H9 (cell line): ENCODE data around the gene GFY. TPM values are rescaled to one million over a fixed set of nuclear protein-coding genes. Genes with fewer than 3 reads are reported as not detected.

Source experiments
- DNase-seq: peaks from one replicate; pipeline ENCODE4 v3.0.0-alpha.2; 2017
- H2AFZ ChIP-seq: one replicate; pipeline ENCODE4 v1.6.1; 2013; ENCODE audit warnings: mild to moderate bottlenecking, low read length, control low read depth, moderate library complexity
- H2AK5ac ChIP-seq: 2 replicates; pipeline ENCODE4 v1.6.1; 2013; ENCODE audit warnings: low read length, control low read depth, mixed read lengths; ENCODE audit not compliant: insufficient read length
- H2BK120ac ChIP-seq: one replicate; pipeline ENCODE4 v1.6.1; 2013; ENCODE audit warnings: low read depth, mild to moderate bottlenecking, low read length, control low read depth, inconsistent platforms; ENCODE audit not compliant: poor library complexity, severe bottlenecking
- H2BK12ac ChIP-seq: 2 replicates; pipeline ENCODE4 v1.6.1; 2013; ENCODE audit warnings: low read length, control low read depth, mixed read lengths, low read depth; ENCODE audit not compliant: insufficient read length
- H2BK15ac ChIP-seq: 2 replicates; pipeline ENCODE4 v1.6.1; 2013; ENCODE audit warnings: low read depth, low read length, control low read depth
- H2BK20ac ChIP-seq: one replicate; pipeline ENCODE4 v1.6.1; 2013; ENCODE audit warnings: low read depth, mild to moderate bottlenecking, low read length, control low read depth, inconsistent platforms; ENCODE audit not compliant: poor library complexity, severe bottlenecking
- H2BK5ac ChIP-seq: 2 replicates; pipeline ENCODE4 v1.6.1; 2013; ENCODE audit warnings: low read length, control low read depth, mixed read lengths; ENCODE audit not compliant: insufficient read length
- H3K14ac ChIP-seq: 2 replicates; pipeline ENCODE4 v1.6.1; 2013; ENCODE audit warnings: low read length, control low read depth; ENCODE audit not compliant: insufficient read depth
- H3K18ac ChIP-seq: 2 replicates; pipeline ENCODE4 v1.6.1; 2013; ENCODE audit warnings: low read depth, mild to moderate bottlenecking, mixed read lengths, low read length, control low read depth; ENCODE audit not compliant: insufficient read length
- H3K23ac ChIP-seq: 2 replicates; pipeline ENCODE4 v1.6.1; 2013; ENCODE audit warnings: low read length, control low read depth, mixed read lengths, low read depth; ENCODE audit not compliant: insufficient read length
- H3K23me2 ChIP-seq: 2 replicates; pipeline ENCODE4 v1.6.1; 2013; ENCODE audit warnings: low read depth, mild to moderate bottlenecking, mixed read lengths, low read length, control low read depth; ENCODE audit not compliant: insufficient read length, poor library complexity, severe bottlenecking
- H3K27ac ChIP-seq: 2 replicates; pipeline ENCODE4 v1.5.1; 2013; ENCODE audit warnings: low read length, control low read depth, mixed read lengths, low read depth; ENCODE audit not compliant: insufficient read length
- H3K27me3 ChIP-seq: 2 replicates; pipeline ENCODE4 v1.6.1; 2013; ENCODE audit warnings: low read length, control low read depth, inconsistent platforms; ENCODE audit not compliant: insufficient read depth
- H3K4ac ChIP-seq: 2 replicates; pipeline ENCODE4 v1.6.1; 2013; ENCODE audit warnings: low read depth, mild to moderate bottlenecking, control low read depth, inconsistent platforms, low read length, moderate library complexity
- H3K4me1 ChIP-seq: 2 replicates; pipeline ENCODE4 v1.6.1; 2013; ENCODE audit warnings: low read length, control low read depth, inconsistent platforms; ENCODE audit not compliant: insufficient read depth
- H3K4me2 ChIP-seq: 2 replicates; pipeline ENCODE4 v1.6.1; 2013; ENCODE audit warnings: low read length, control low read depth, mixed read lengths; ENCODE audit not compliant: insufficient read length, insufficient read depth
- H3K56ac ChIP-seq: 2 replicates; pipeline ENCODE4 v1.6.1; 2013; ENCODE audit warnings: low read depth, mild to moderate bottlenecking, mixed read lengths, low read length, control low read depth; ENCODE audit not compliant: insufficient read length
- H3K79me1 ChIP-seq: 2 replicates; pipeline ENCODE4 v1.6.1; 2013; ENCODE audit warnings: low read depth, mild to moderate bottlenecking, moderate library complexity, low read length, control low read depth, inconsistent platforms; ENCODE audit not compliant: insufficient read depth, poor library complexity, severe bottlenecking
- H3K79me2 ChIP-seq: 2 replicates; pipeline ENCODE4 v1.6.1; 2013; ENCODE audit warnings: low read length, control low read depth, inconsistent platforms; ENCODE audit not compliant: insufficient read depth
- H3K9ac ChIP-seq: 2 replicates; pipeline ENCODE4 v1.6.1; 2013; ENCODE audit warnings: low read length, control low read depth, mixed read lengths; ENCODE audit not compliant: insufficient read length; ENCODE audit errors: extremely low read depth
- H3K9me3 ChIP-seq: one replicate; pipeline ENCODE4 v1.6.1; 2013; ENCODE audit warnings: low read depth, low read length, inconsistent platforms; ENCODE audit not compliant: control insufficient read depth
- H3T11ph ChIP-seq: one replicate; pipeline ENCODE4 v1.6.1; 2013; ENCODE audit warnings: mild to moderate bottlenecking, low read length, control low read depth, inconsistent platforms
- H4K20me1 ChIP-seq: one replicate; pipeline ENCODE4 v1.6.1; 2013; ENCODE audit not compliant: control insufficient read depth, insufficient read length, insufficient read depth
- H4K5ac ChIP-seq: 2 replicates; pipeline ENCODE4 v1.6.1; 2013; ENCODE audit warnings: low read depth, mild to moderate bottlenecking, mixed read lengths, low read length, control low read depth; ENCODE audit not compliant: insufficient read length
- H4K8ac ChIP-seq: replicated peaks from 2 replicates; pipeline ENCODE4 v1.6.1; 2013; ENCODE audit warnings: low read length, control low read depth, mixed read lengths, low read depth; ENCODE audit not compliant: insufficient read length
- H4K91ac ChIP-seq: 2 replicates; pipeline ENCODE4 v1.6.1; 2013; ENCODE audit warnings: low read depth, mild to moderate bottlenecking, moderate library complexity, mixed read lengths, low read length, control low read depth; ENCODE audit not compliant: insufficient read length
- H3K27ac Mint-ChIP-seq, 3 experiments: 2 replicates in 2 of 3; 3 replicates in 1 of 3; pipeline ENCODE4 v1.8.0; 2020 to 2021; ENCODE audit warnings: mixed read lengths in 3 of 3, mild to moderate bottlenecking in 1 of 3, moderate library complexity in 1 of 3
- H3K27me3 Mint-ChIP-seq: 2 replicates; pipeline ENCODE4 v1.8.0; 2021; ENCODE audit warnings: low read depth, mild to moderate bottlenecking, moderate library complexity, mixed read lengths
- H3K36me3 Mint-ChIP-seq, 3 experiments: 2 replicates in 2 of 3; 3 replicates in 1 of 3; pipeline ENCODE4 v1.8.0; 2020 to 2021; ENCODE audit warnings: low read depth in 3 of 3, mixed read lengths in 3 of 3; ENCODE audit not compliant: insufficient read depth in 1 of 3
- H3K4me1 Mint-ChIP-seq, 2 experiments: 2 replicates each; pipeline ENCODE4 v1.8.0; 2020; ENCODE audit warnings: mixed read lengths in 2 of 2
- H3K4me3 Mint-ChIP-seq, 2 experiments: 2 replicates in 1 of 2; 3 replicates in 1 of 2; pipeline ENCODE4 v1.8.0; 2020 to 2021; ENCODE audit warnings: mild to moderate bottlenecking in 2 of 2, mixed read lengths in 2 of 2, moderate library complexity in 1 of 2
- H3K9me3 Mint-ChIP-seq, 2 experiments: 2 replicates in 1 of 2; 3 replicates in 1 of 2; pipeline ENCODE4 v1.8.0; 2020; ENCODE audit warnings: mild to moderate bottlenecking in 2 of 2, mixed read lengths in 2 of 2, moderate library complexity in 1 of 2
- CTCF ChIP-seq: fragments of 200-600 bp; sonication (generic); conservative IDR thresholded peaks from 3 replicates; pipeline ENCODE4 v1.8.0; 2021; ENCODE audit warnings: antibody characterized with exemption, mild to moderate bottlenecking
- WGBS: extraction: QIAGEN DNeasy Blood & Tissue Kit; methylation state at CpG from one replicate; pipeline ENCODE4 v1.1.7; 2013; ENCODE audit warnings: missing lambda C conversion rate, low lambda C conversion rate, mixed read lengths; ENCODE audit not compliant: insufficient read length; ENCODE audit errors: extremely low coverage; 5-methylcytosine and 5-hydroxymethylcytosine counted together
- total RNA-seq: library from RNA; stranded (reverse); gene quantifications from 2 replicates; pipeline ENCODE4 v1.2.1, GENCODE V29; 2021

The GFY gene
- total RNA-seq, 1 experiment from 2014 or later, result 1.3 TPM

- Histone ChIP-seq H3K9ac (no peak overlapping the region), H4K91ac (no peak overlapping the region), H2AK5ac (no peak overlapping the region), H3K23ac (no peak overlapping the region), H3K27ac (no peak overlapping the region), H3K14ac (no peak overlapping the region), H4K5ac (no peak overlapping the region), H3K9me3 (no peaks in the 10 kb centered on the region), H2BK5ac (no peak overlapping the region), H3K56ac (no peak overlapping the region), H2BK12ac (no peak overlapping the region), H2BK120ac (no peak overlapping the region), H3K4me1 (no peaks in the 10 kb centered on the region; the same call in none of the 2 replicates), H3K79me1 (no peaks in the 10 kb centered on the region), H3K79me2 (no peaks in the 10 kb centered on the region), H4K8ac (no peak overlapping the region), H3K18ac (no peak overlapping the region), H2BK20ac (no peak overlapping the region), H3K4ac (no peak overlapping the region), H3K27me3 (peaks cover 8% of the 10 kb centered on the region; the same call in 1 of the 2 replicates), H2AFZ (no peak overlapping the region), H4K20me1 (no peaks in the 10 kb centered on the region), H3T11ph (no peak overlapping the region), H3K4me2 (no peak overlapping the region), H2BK15ac (no peak overlapping the region), H3K23me2 (peaks cover 20% of the 10 kb centered on the region)
- no peak for TF ChIP-seq CTCF
- peak overlapping the region in 2 of 3 experiments; percentile 0 to 1; a peak in 1 of 7 replicates for H3K27ac Mint-ChIP-seq
- DNase-seq, result no peak
- H3K4me3 Mint-ChIP-seq, result peak overlapping the region in 1 of 2 experiments; percentile 1; a peak in 1 of 5 replicates
- no CpG with 5 or more reads among the region's 9 CpGs for WGBS
- peaks cover 3 to 15% (median 6%) of the 10 kb centered on the region in 3 experiments for H3K36me3 Mint-ChIP-seq
- H3K4me1 Mint-ChIP-seq, result peaks cover 44 to 78% of the 10 kb centered on the region in 2 experiments
- H3K9me3 Mint-ChIP-seq, result peaks cover 4 to 5% of the 10 kb centered on the region in 2 experiments; a peak in 3 of 5 replicates
- peaks cover 79% of the 10 kb centered on the region for H3K27me3 Mint-ChIP-seq
Observed at GRCh38 chr19:49430172-49430677, 5.0 kb downstream of the GFY start.
